A673 (cell line): ENCODE results near the gene NLGN1. TPM values are rescaled to one million over a fixed set of nuclear protein-coding genes. Genes with fewer than 3 reads are reported as not detected.

ENCODE experiments used
- BruUV-seq: library from RNA; stranded (reverse); fragments of 400-500 nt; replicated peaks from 2 replicates; lab custom pipeline; 2021; lab: Mats Ljungman, UMichigan
- CTCF ChIA-PET: fragments of 300-600 bp; sonication (Branson Sonifier 250); formaldehyde crosslinking; loops from one replicate; lab custom pipeline; 2022; ENCODE audit warnings: antibody characterized with exemption; lab: Charles Lee
- POLR2A ChIA-PET: fragments of 300-600 bp; sonication (Branson Sonifier 250); formaldehyde crosslinking; loops from one replicate; lab custom pipeline; 2022; ENCODE audit warnings: antibody characterized with exemption; ENCODE audit not compliant: low non-redundant PET; lab: Charles Lee
- DNase-seq: peaks from one replicate; pipeline ENCODE4 v3.0.0-alpha.2; 2015; ENCODE audit warnings: low spot score
- H3K27ac ChIP-seq: fragments of 200-600 bp; sonication (generic); 2 replicates; pipeline ENCODE4 v1.5.1; 2016; ENCODE audit warnings: mixed run types, low read depth, mild to moderate bottlenecking, mixed read lengths, antibody characterized with exemption, low read length; ENCODE audit not compliant: poor library complexity, severe bottlenecking
- H3K27me3 ChIP-seq: fragments of 200-600 bp; sonication (generic); replicated peaks from 2 replicates; pipeline ENCODE4 v1.6.1; 2017; ENCODE audit warnings: mixed run types, low read depth, mild to moderate bottlenecking, mixed read lengths, antibody characterized with exemption, low read length; ENCODE audit not compliant: insufficient read depth, poor library complexity
- H3K36me3 ChIP-seq: fragments of 200-600 bp; sonication (generic); 2 replicates; pipeline ENCODE4 v1.6.1; 2016; ENCODE audit warnings: mixed run types, mild to moderate bottlenecking, mixed read lengths, antibody characterized with exemption, low read length; ENCODE audit not compliant: insufficient read depth, poor library complexity, severe bottlenecking
- H3K4me1 ChIP-seq: fragments of 200-600 bp; sonication (generic); 2 replicates; pipeline ENCODE4 v1.6.1; 2017; ENCODE audit warnings: mixed run types, mild to moderate bottlenecking, mixed read lengths, antibody characterized with exemption, low read length; ENCODE audit not compliant: insufficient read depth, poor library complexity, severe bottlenecking
- H3K4me3 ChIP-seq: fragments of 200-600 bp; sonication (generic); 2 replicates; pipeline ENCODE4 v1.5.1; 2016; ENCODE audit warnings: low read depth, mixed run types, mild to moderate bottlenecking, mixed read lengths, low read length; ENCODE audit not compliant: poor library complexity, severe bottlenecking
- H3K9me3 ChIP-seq: fragments of 200-600 bp; sonication (generic); 2 replicates; pipeline ENCODE4 v1.6.1; 2016; ENCODE audit warnings: mixed run types, low read depth, mild to moderate bottlenecking, mixed read lengths, antibody characterized with exemption, low read length; ENCODE audit not compliant: poor library complexity, severe bottlenecking
- EZH2 ChIP-seq: fragments of 200-600 bp; sonication (generic); IDR thresholded peaks from 2 replicates; pipeline ENCODE4 v1.6.1; 2017; ENCODE audit warnings: borderline replicate concordance, low read depth, mild to moderate bottlenecking, mixed read lengths, antibody characterized with exemption, low read length; ENCODE audit not compliant: poor library complexity, severe bottlenecking
- intact Hi-C: fragments of 100-400 bp; cut with micrococcal nuclease; formaldehyde crosslinking; loops from one replicate; pipeline ENCODE4 v1.10.0; 2022; ENCODE audit not compliant: unreplicated experiment
- total RNA-seq: library from RNA; stranded (reverse); gene quantifications from 2 replicates; pipeline ENCODE4 v1.2.3, GENCODE V29; 2021
- TF ChIP-seq, protein P1 (sequence below): fragments of 300-800, 200-600 bp; sonication (generic); conservative IDR thresholded peaks from 2 replicates; pipeline ENCODE4 v1.5.1; 2017; ENCODE audit warnings: low read depth, mild to moderate bottlenecking, antibody characterized with exemption, low read length, moderate library complexity, mixed read lengths

Gene NLGN1
- total RNA-seq, 1 experiment from 2014 or later = 0.39 TPM

DNA sequence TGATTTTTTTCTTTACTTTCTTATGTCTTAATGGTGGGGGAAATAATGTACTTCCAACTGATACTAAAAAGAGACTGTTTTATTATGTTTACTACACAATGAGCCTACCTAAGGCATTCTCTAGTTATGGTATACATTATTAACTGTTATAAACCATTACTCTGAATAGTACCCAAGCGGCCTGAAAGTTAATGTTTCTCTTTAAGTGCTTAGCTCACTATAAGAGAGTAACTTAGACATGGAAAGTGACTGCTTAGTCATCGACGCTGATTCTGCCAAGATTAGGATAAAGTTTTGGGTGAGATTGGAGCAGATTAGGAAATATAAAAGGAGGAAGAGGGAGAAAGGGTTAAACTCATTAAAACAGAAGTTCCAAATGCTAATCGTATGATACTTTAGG lies 365.0 kb downstream of the NLGN1 start:
- Histone ChIP-seq H3K27me3 (no peaks in the 10 kb centered on the region), H3K4me1 (no peaks in the 10 kb centered on the region), H3K9me3 (no peaks in the 10 kb centered on the region), H3K4me3 (no peak overlapping the region), H3K36me3 (no peaks in the 10 kb centered on the region), H3K27ac (no peak overlapping the region)
- CTCF ChIA-PET = no interaction called here
- POLR2A ChIA-PET = no interaction called here
- TF ChIP-seq, protein P1, sequence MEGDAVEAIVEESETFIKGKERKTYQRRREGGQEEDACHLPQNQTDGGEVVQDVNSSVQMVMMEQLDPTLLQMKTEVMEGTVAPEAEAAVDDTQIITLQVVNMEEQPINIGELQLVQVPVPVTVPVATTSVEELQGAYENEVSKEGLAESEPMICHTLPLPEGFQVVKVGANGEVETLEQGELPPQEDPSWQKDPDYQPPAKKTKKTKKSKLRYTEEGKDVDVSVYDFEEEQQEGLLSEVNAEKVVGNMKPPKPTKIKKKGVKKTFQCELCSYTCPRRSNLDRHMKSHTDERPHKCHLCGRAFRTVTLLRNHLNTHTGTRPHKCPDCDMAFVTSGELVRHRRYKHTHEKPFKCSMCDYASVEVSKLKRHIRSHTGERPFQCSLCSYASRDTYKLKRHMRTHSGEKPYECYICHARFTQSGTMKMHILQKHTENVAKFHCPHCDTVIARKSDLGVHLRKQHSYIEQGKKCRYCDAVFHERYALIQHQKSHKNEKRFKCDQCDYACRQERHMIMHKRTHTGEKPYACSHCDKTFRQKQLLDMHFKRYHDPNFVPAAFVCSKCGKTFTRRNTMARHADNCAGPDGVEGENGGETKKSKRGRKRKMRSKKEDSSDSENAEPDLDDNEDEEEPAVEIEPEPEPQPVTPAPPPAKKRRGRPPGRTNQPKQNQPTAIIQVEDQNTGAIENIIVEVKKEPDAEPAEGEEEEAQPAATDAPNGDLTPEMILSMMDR = no peak
- TF ChIP-seq EZH2 = no peak
- DNase-seq = no peak
- intact Hi-C loops = no loop called here
- no TSS peak for BruUV-seq

DNA sequence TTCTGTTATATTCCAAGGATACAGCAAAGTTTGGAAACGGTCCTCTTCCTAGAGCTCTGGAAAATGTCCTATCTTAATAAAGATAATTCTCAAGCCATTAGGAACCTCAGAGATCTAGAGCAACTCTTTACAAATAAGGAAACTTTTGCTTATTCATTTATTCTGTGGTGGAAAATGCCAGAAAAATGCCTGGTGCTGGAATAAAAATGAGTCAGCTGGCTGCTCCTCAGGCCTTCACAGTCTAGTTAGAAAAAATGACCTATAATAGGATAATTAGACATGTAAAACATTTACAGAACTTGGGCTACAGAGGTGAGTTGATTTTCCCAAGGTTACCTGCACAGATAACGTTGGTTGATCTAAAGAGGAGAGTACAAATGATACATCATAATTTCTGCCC lies 372.5 kb downstream of the NLGN1 start:
- DNase-seq = no peak
- intact Hi-C loops = no loop called here
- Histone ChIP-seq H3K4me3 (no peak overlapping the region), H3K36me3 (no peaks in the 10 kb centered on the region), H3K9me3 (no peaks in the 10 kb centered on the region), H3K27me3 (no peaks in the 10 kb centered on the region), H3K4me1 (no peaks in the 10 kb centered on the region), H3K27ac (no peak overlapping the region)
- POLR2A ChIA-PET = no interaction called here
- TF ChIP-seq EZH2 = no peak
- TF ChIP-seq, protein P1 = no peak
- no TSS peak for BruUV-seq
- CTCF ChIA-PET = no interaction called here

DNA sequence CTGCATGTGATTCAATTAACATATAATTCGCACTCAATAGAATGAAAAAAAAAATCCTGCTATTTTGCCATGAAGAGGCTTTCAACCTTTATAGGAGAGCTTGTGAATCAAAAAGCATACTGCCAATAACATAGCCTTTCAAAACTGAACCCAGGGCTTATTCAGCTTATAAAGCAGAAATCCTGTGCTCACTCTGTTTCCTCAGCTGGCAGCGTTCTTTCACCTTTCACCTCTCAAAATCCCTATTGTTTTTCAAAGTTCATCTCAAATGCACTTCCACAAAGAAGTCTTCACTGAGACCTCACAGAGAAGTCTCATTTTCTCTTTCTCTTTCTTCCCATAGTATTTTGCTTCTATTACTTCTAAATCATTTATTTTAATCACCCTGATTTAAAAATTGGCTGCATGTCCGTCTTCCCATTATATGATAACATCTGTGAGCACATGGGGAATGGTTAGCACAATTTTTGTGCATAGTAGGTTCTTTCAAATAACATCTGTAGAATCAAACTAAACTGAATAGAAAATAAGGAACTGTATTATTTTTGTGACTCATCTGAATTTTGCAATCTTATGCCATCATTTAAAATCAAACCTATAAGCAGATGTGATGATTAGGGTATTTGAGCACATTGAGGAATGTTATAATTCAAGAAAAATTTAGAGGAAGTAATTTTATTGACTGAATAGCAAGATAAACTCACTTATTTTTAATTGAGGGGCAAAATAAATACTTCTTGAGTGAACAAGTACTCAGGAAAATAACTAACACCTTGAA lies 373.4 kb downstream of the NLGN1 start:
- no TSS peak for BruUV-seq
- intact Hi-C loops = no loop called here
- H3K36me3 ChIP-seq = no peaks in the 10 kb centered on the region

More for the DNA sequence above, 373.4 kb downstream of the NLGN1 start:
- H3K4me1 ChIP-seq = no peaks in the 10 kb centered on the region
- TF ChIP-seq, protein P1 = no peak
- no peak for TF ChIP-seq EZH2
- ChIA-PET CTCF (no interaction called here), POLR2A (no interaction called here)
- H3K9me3 ChIP-seq = no peaks in the 10 kb centered on the region
- H3K27me3 ChIP-seq = no peaks in the 10 kb centered on the region
- no peak for DNase-seq
- no peak overlapping the region for H3K4me3 ChIP-seq
- H3K27ac ChIP-seq = no peak overlapping the region
